Fibroblast of lung (primary cell): ENCODE measurements around the gene FAM120C.

Experiments
- CTCF ChIP-seq, 2 donors: IDR thresholded peaks in 1 of 2; conservative IDR thresholded peaks in 1 of 2; 1 replicate in 1 of 2; 2 replicates in 1 of 2; pipeline ENCODE4 v1.5.1; 2011 to 2012; ENCODE audit warnings: low read length in 2 of 2, control low read depth in 1 of 2, inconsistent platforms in 1 of 2, low read depth in 1 of 2, mild to moderate bottlenecking in 1 of 2
- EZH2 ChIP-seq: IDR thresholded peaks from 2 replicates; pipeline ENCODE4 v1.5.1; 2012; ENCODE audit warnings: low read length, control low read depth, mild to moderate bottlenecking; ENCODE audit errors: missing control alignments

DNA sequence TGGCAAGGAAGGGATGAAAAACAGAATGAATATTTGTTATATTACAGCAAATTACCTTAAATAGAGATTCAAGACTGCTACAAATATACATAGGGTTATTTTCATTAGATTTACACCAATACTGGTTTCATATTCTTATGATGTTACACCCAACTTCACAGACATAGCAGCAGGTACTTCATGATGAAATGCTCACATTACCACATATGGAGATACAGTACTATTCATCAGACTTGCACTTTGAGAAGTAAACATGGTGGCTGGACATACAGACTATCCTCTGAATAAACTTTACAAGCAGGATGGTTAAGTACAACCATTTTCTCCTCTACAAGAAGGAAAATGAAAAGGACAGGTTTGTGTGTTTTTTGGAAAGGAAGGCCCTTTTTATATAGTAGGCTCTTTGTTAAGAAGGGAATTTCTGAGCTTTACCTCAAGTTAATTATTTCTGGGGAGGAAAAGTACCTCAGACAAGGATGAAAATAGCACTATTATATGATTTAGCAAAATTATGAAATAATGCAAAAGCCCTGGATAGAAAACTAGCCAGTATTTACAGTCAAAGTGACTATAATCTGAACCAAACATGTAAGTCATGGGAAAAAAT lies 12.0 kb upstream of the FAM120C start:
- TF ChIP-seq CTCF (conservative IDR thresholded peaks at IDR 0.05 in 1 of 2, IDR thresholded peaks at IDR 0.05 in 1 of 2; ENCODE audit: low read depth in 1 of 2, low read length in 2 of 2) (no peak), EZH2 (no peak)
